Measurements from ENCODE around the gene NACC2.
"Not testable (repeated sequence)": the region's sequence is repeated elsewhere in the genome, so short reads cannot be mapped to it uniquely, and the experiment has no call there.

NACC2 gene

GRCh38 chr9:135979547-135980166 lies 115.4 kb downstream of the NACC2 start:
- DNase-seq (ENCODE audit: low read depth in 2 of 2) = no peak

- no peak for DNase-seq (ENCODE audit: low read depth in 2 of 2)
Measured at GRCh38 chr9:135978642-135979546, 116.2 kb downstream of the NACC2 start.

GRCh38 chr9:135976944-135977343 lies 118.1 kb downstream of the NACC2 start:
- no peak for DNase-seq (ENCODE audit: low read depth in 2 of 2)

GRCh38 chr9:135976531-135976930 lies 118.6 kb downstream of the NACC2 start:
- no peak for DNase-seq (ENCODE audit: low read depth in 2 of 2)

GRCh38 chr9:135975834-135976233 lies 119.3 kb downstream of the NACC2 start:
- no peak for DNase-seq (ENCODE audit: low read depth in 2 of 2)

- DNase-seq (ENCODE audit: low read depth in 2 of 2) = no peak
Measured at GRCh38 chr9:135974220-135974573, 120.9 kb downstream of the NACC2 start.

GRCh38 chr9:135973277-135974219 lies 121.5 kb downstream of the NACC2 start:
- no peak for DNase-seq (ENCODE audit: low read depth in 2 of 2)

GRCh38 chr9:135971892-135972291 lies 123.2 kb downstream of the NACC2 start:
- DNase-seq (ENCODE audit: low read depth in 2 of 2) = no peak

- no peak for DNase-seq (ENCODE audit: low read depth in 2 of 2)
Measured at GRCh38 chr9:135971111-135971766, 123.8 kb downstream of the NACC2 start.

GRCh38 chr9:135970128-135970815 lies 124.8 kb downstream of the NACC2 start:
- no peak for DNase-seq (ENCODE audit: low read depth in 2 of 2)

GRCh38 chr9:135969064-135969683 lies 125.9 kb downstream of the NACC2 start:
- DNase-seq (ENCODE audit: low read depth in 2 of 2) = no peak

- no peak for DNase-seq (ENCODE audit: low read depth in 2 of 2)
Measured at GRCh38 chr9:135968601-135969000, 126.5 kb downstream of the NACC2 start.

GRCh38 chr9:135968083-135968476 lies 127.0 kb downstream of the NACC2 start:
- DNase-seq (ENCODE audit: low read depth in 2 of 2) = no peak

GRCh38 chr9:135966916-135967260 lies 128.2 kb downstream of the NACC2 start:
- not testable (repeated sequence) for DNase-seq (ENCODE audit: low read depth in 2 of 2)

GRCh38 chr9:135965124-135965756 lies 129.8 kb downstream of the NACC2 start:
- no peak for DNase-seq (ENCODE audit: low read depth in 2 of 2)

- no peak for DNase-seq (ENCODE audit: low read depth in 2 of 2)
Measured at GRCh38 chr9:135963938-135964337, 131.2 kb downstream of the NACC2 start.

- DNase-seq (ENCODE audit: low read depth in 2 of 2) = no peak
Measured at GRCh38 chr9:135963338-135963737, 131.8 kb downstream of the NACC2 start.

GRCh38 chr9:135962696-135963307 lies 132.3 kb downstream of the NACC2 start:
- DNase-seq (ENCODE audit: low read depth in 2 of 2) = no peak

- DNase-seq (ENCODE audit: low read depth in 2 of 2) = no peak
Measured at GRCh38 chr9:135961811-135962695, 133.0 kb downstream of the NACC2 start.

Data from stimulated activated CD4-positive, alpha-beta T cell treated with anti-CD3 and anti-CD28 coated beads, Interleukin-15, amount 100 ng/mL, for 48 hours (primary cell).